Endodermal cell (in vitro differentiated cells): Measurements from ENCODE around the gene SMG7. TPM values are rescaled to one million over a fixed set of nuclear protein-coding genes. Genes with fewer than 3 reads are reported as not detected.

ENCODE experiments used
- DNase-seq: peaks from one replicate; pipeline ENCODE4 v3.0.0-alpha.2; 2017
- H3K27ac ChIP-seq: 2 replicates; pipeline ENCODE4 v1.5.1; 2013; ENCODE audit warnings: mild to moderate bottlenecking, low read depth, low read length, moderate library complexity
- H3K27me3 ChIP-seq: 2 replicates; pipeline ENCODE4 v1.6.1; 2013; ENCODE audit warnings: mild to moderate bottlenecking, low read length, moderate library complexity; ENCODE audit not compliant: insufficient read depth, control insufficient read depth, poor library complexity, severe bottlenecking
- H3K36me3 ChIP-seq: 2 replicates; pipeline ENCODE4 v1.7.0; 2013; ENCODE audit warnings: mild to moderate bottlenecking, low read length, moderate library complexity; ENCODE audit not compliant: control insufficient read depth, insufficient read depth
- H3K4me1 ChIP-seq: one replicate; pipeline ENCODE4 v1.7.0; 2013; ENCODE audit warnings: low read length; ENCODE audit not compliant: control insufficient read depth, insufficient read depth
- H3K4me3 ChIP-seq: 2 replicates; pipeline ENCODE4 v1.5.1; 2013; ENCODE audit warnings: mild to moderate bottlenecking, low read length, moderate library complexity
- H3K9ac ChIP-seq: 2 replicates; pipeline ENCODE4 v1.6.1; 2013; ENCODE audit warnings: mild to moderate bottlenecking, low read length, moderate library complexity; ENCODE audit not compliant: poor library complexity, severe bottlenecking; ENCODE audit errors: extremely low read depth
- H3K9me3 ChIP-seq: 2 replicates; pipeline ENCODE4 v1.6.1; 2013; ENCODE audit warnings: mild to moderate bottlenecking, low read length, moderate library complexity; ENCODE audit not compliant: control insufficient read depth
- H3K27ac Mint-ChIP-seq: 2 replicates; pipeline ENCODE4 v1.8.0; 2020; ENCODE audit warnings: mixed read lengths
- H3K27me3 Mint-ChIP-seq: 2 replicates; pipeline ENCODE4 v1.8.0; 2021; ENCODE audit warnings: mild to moderate bottlenecking, mixed read lengths; ENCODE audit not compliant: insufficient read depth
- H3K36me3 Mint-ChIP-seq: 2 replicates; pipeline ENCODE4 v1.8.0; 2020; ENCODE audit warnings: low read depth, mixed read lengths
- H3K4me1 Mint-ChIP-seq: 2 replicates; pipeline ENCODE4 v1.8.0; 2020; ENCODE audit warnings: mixed read lengths
- H3K4me3 Mint-ChIP-seq: 2 replicates; pipeline ENCODE4 v1.8.0; 2020; ENCODE audit warnings: mild to moderate bottlenecking, moderate library complexity, mixed read lengths
- H3K9me3 Mint-ChIP-seq: 2 replicates; pipeline ENCODE4 v1.8.0; 2020; ENCODE audit warnings: mild to moderate bottlenecking, mixed read lengths
- WGBS, 2 experiments: methylation state at CpG; one replicate each; pipeline versions ENCODE4 v1.1.5 to v1.1.7; 2013; ENCODE audit warnings: missing lambda C conversion rate in 2 of 2, mixed read lengths in 1 of 2; ENCODE audit not compliant: insufficient coverage in 1 of 2, insufficient read length in 1 of 2; 5-methylcytosine and 5-hydroxymethylcytosine counted together
- total RNA-seq, 2 donors: library from RNA; stranded (reverse); fragmentation: NEBNext Ultra II Directional in 1 of 2; extraction: Animal tissue kit (Norgen Biotek cat#: 25700) in 1 of 2; gene quantifications; 2 replicates in 1 of 2; 3 replicates in 1 of 2; pipeline ENCODE4 v1.2.1, GENCODE V29; 2021
- TF ChIP-seq, protein P1 (sequence below): fragments of 200-600 bp; sonication (generic); conservative IDR thresholded peaks from 2 replicates; pipeline ENCODE4 v1.5.0; 2021; ENCODE audit warnings: antibody characterized with exemption, mild to moderate bottlenecking

The SMG7 gene
- total RNA-seq, 2 donors from 2014 or later: 60.5 to 75.9 TPM

GRCh38 chr1:183600136-183600535, 127.8 kb downstream of the SMG7 start:
- no peak overlapping the region for H3K27ac ChIP-seq
- H3K9me3 ChIP-seq: no peaks in the 10 kb centered on the region
- H3K36me3 ChIP-seq: no peaks in the 10 kb centered on the region
- DNase-seq: no peak
- H3K27ac Mint-ChIP-seq: no peak overlapping the region
- peaks cover 3% of the 10 kb centered on the region for H3K27me3 Mint-ChIP-seq
- H3K4me1 Mint-ChIP-seq: no peaks in the 10 kb centered on the region
- TF ChIP-seq, protein P1, sequence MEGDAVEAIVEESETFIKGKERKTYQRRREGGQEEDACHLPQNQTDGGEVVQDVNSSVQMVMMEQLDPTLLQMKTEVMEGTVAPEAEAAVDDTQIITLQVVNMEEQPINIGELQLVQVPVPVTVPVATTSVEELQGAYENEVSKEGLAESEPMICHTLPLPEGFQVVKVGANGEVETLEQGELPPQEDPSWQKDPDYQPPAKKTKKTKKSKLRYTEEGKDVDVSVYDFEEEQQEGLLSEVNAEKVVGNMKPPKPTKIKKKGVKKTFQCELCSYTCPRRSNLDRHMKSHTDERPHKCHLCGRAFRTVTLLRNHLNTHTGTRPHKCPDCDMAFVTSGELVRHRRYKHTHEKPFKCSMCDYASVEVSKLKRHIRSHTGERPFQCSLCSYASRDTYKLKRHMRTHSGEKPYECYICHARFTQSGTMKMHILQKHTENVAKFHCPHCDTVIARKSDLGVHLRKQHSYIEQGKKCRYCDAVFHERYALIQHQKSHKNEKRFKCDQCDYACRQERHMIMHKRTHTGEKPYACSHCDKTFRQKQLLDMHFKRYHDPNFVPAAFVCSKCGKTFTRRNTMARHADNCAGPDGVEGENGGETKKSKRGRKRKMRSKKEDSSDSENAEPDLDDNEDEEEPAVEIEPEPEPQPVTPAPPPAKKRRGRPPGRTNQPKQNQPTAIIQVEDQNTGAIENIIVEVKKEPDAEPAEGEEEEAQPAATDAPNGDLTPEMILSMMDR: no peak
- H3K36me3 Mint-ChIP-seq: no peaks in the 10 kb centered on the region
- H3K4me3 ChIP-seq: no peak overlapping the region
- H3K4me1 ChIP-seq: no peaks in the 10 kb centered on the region
- no peaks in the 10 kb centered on the region for H3K27me3 ChIP-seq
- H3K9ac ChIP-seq: no peak overlapping the region
- no peak overlapping the region for H3K4me3 Mint-ChIP-seq
- WGBS, 2 experiments: 95 to 100% methylated on average over 2 to 3 of the region's 3 CpGs
- H3K9me3 Mint-ChIP-seq: no peaks in the 10 kb centered on the region

DNA sequence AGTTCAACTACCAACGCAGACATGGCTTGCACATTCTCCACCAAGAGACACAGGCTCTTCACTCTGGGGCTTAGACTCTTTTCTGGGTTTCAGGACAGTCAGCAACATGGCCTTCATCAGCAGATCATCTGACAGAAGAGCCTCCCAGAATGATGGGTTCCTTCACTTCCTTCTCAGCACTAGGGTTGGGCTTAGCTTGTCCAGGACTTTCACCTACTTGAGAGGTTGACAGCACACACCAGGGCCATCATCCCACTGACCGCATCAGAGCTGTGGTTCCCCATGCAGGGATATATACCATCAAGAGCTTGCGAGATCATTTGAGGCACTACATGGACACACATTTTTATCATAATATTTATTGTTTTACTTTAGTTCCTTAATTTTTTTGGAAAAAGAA, 128.3 kb downstream of the SMG7 start:
- H3K4me1 ChIP-seq: no peaks in the 10 kb centered on the region
- no peak overlapping the region for H3K9ac ChIP-seq
- H3K27me3 ChIP-seq: no peaks in the 10 kb centered on the region
- no peak overlapping the region for H3K4me3 ChIP-seq
- Mint-ChIP-seq H3K9me3 (no peaks in the 10 kb centered on the region), H3K36me3 (no peaks in the 10 kb centered on the region), H3K27me3 (peaks cover 3% of the 10 kb centered on the region), H3K27ac (no peak overlapping the region), H3K4me3 (no peak overlapping the region), H3K4me1 (no peaks in the 10 kb centered on the region)
- TF ChIP-seq, protein P1: no peak
- no peak overlapping the region for H3K27ac ChIP-seq
- WGBS, 2 experiments: 89 to 100% methylated on average over 1 to 3 of the region's 3 CpGs
- no peaks in the 10 kb centered on the region for H3K9me3 ChIP-seq
- no peak for DNase-seq
- no peaks in the 10 kb centered on the region for H3K36me3 ChIP-seq

DNA sequence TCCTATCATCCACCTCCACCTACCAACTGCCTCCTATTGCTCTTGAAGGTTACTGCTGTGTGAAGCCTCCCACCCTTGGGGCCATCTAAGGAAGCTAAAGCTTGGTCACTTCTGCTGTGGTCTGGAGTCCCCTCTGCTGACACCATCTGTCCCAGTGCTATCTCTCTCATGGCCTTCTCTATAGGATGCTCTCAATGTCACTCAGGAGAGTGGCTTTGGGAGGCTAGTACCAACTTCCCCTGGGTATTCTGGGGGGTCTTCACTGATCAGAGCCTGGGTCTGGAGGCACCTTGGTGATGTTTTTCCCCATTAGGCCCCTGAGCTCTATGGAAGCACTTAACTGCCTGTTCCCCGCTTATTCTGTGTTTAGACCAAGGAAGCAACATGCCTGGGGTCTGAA, 130.2 kb downstream of the SMG7 start:
- H3K4me3 Mint-ChIP-seq: no peak overlapping the region
- DNase-seq: no peak
- Histone ChIP-seq H3K36me3 (no peaks in the 10 kb centered on the region), H3K27me3 (no peaks in the 10 kb centered on the region), H3K4me3 (no peak overlapping the region), H3K27ac (no peak overlapping the region), H3K4me1 (no peaks in the 10 kb centered on the region), H3K9ac (no peak overlapping the region), H3K9me3 (no peaks in the 10 kb centered on the region)
- H3K4me1 Mint-ChIP-seq: no peaks in the 10 kb centered on the region
- H3K27me3 Mint-ChIP-seq: peaks cover 3% of the 10 kb centered on the region
- TF ChIP-seq, protein P1: no peak
- WGBS, 2 experiments: 95 to 100% methylated on average over 1 of the region's 1 CpG
- no peaks in the 10 kb centered on the region for H3K9me3 Mint-ChIP-seq
- no peaks in the 10 kb centered on the region for H3K36me3 Mint-ChIP-seq
- no peak overlapping the region for H3K27ac Mint-ChIP-seq

Other genes with a start within 250 kb of the SMG7 start
- 1 to 10 TPM; 1.7 to 5.1 TPM for gene NMNAT2, start 54.1 kb upstream of the SMG7 start, total RNA-seq
- gene NCF2, start 118.0 kb downstream of the SMG7 start, total RNA-seq: under 1 TPM in 1 of 2 donors, not detected in 1; 0.55 TPM
- 10 to 100 TPM; 78.7 to 99.5 TPM for gene ARPC5, start 163.3 kb downstream of the SMG7 start, total RNA-seq
- gene APOBEC4, start 180.8 kb downstream of the SMG7 start, total RNA-seq: not detected